ENCODE measurements around the gene ZMIZ1.

ZMIZ1 gene

DNA sequence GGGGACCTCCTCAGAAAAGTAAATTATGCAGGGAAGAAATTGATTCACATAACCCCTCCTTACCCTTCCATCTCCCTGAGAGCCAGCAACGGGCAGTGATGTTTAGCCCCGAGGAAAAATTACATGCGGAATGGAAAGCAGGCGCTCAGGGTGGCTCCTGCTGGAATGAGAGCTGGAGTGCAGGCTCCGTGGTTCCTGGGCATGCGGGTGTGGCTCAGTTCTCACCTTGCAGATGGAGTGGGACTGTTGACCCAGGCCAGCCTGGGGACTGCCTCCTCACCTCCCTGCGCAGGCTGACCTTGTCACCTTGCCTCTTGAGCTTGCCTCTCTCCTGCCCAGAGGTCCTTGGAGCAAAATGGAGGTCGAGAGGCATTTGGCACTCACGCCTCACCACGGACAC is 195.2 kb downstream of the ZMIZ1 start:
- TF ChIP-seq, protein P1, sequence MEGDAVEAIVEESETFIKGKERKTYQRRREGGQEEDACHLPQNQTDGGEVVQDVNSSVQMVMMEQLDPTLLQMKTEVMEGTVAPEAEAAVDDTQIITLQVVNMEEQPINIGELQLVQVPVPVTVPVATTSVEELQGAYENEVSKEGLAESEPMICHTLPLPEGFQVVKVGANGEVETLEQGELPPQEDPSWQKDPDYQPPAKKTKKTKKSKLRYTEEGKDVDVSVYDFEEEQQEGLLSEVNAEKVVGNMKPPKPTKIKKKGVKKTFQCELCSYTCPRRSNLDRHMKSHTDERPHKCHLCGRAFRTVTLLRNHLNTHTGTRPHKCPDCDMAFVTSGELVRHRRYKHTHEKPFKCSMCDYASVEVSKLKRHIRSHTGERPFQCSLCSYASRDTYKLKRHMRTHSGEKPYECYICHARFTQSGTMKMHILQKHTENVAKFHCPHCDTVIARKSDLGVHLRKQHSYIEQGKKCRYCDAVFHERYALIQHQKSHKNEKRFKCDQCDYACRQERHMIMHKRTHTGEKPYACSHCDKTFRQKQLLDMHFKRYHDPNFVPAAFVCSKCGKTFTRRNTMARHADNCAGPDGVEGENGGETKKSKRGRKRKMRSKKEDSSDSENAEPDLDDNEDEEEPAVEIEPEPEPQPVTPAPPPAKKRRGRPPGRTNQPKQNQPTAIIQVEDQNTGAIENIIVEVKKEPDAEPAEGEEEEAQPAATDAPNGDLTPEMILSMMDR (IDR thresholded peaks at IDR 0.05; ENCODE audit: insufficient read depth, low read length, poor library complexity, severe bottlenecking): no peak
- Histone ChIP-seq H3K36me3 (ENCODE audit: control insufficient read depth, insufficient read depth, low read length) (peaks cover 5% of the 10 kb centered on the region; the same call in 1 of the 2 replicates), H3K27me3 (replicated peaks; ENCODE audit: control insufficient read depth, insufficient read depth, low read length) (no peaks in the 10 kb centered on the region), H3K4me3 (replicated peaks; ENCODE audit: low read depth, low read length) (no peak overlapping the region)
- DNase-seq (ENCODE audit: extremely low read depth, insufficient read length): no peak

DNA sequence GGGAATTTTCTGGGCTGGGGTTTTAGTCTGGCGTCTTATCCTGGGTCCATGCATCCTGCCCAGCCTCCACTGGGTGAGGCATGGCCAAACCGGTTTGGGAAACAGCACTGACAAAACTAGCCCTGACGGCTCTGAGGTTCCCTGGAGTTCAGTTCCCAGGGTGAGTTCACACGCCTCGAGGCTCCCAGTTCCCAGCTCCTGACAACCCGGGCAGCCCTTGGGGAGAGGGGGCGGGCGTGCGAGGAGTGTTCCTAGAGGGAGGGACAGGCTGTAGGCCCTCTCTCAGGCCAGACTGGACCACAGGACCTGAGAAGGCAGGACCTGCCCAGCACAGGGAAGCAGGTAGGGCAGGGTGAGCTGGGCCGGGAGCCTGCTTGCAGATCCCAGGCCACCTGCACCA is 196.2 kb downstream of the ZMIZ1 start:
- DNase-seq (ENCODE audit: extremely low read depth, insufficient read length): no peak
- Histone ChIP-seq H3K4me3 (replicated peaks; ENCODE audit: low read depth, low read length) (no peak overlapping the region), H3K27me3 (replicated peaks; ENCODE audit: control insufficient read depth, insufficient read depth, low read length) (no peaks in the 10 kb centered on the region), H3K36me3 (ENCODE audit: control insufficient read depth, insufficient read depth, low read length) (peaks cover 5% of the 10 kb centered on the region; the same call in 1 of the 2 replicates)
- TF ChIP-seq, protein P1 (IDR thresholded peaks at IDR 0.05; ENCODE audit: insufficient read depth, low read length, poor library complexity, severe bottlenecking): no peak

DNA sequence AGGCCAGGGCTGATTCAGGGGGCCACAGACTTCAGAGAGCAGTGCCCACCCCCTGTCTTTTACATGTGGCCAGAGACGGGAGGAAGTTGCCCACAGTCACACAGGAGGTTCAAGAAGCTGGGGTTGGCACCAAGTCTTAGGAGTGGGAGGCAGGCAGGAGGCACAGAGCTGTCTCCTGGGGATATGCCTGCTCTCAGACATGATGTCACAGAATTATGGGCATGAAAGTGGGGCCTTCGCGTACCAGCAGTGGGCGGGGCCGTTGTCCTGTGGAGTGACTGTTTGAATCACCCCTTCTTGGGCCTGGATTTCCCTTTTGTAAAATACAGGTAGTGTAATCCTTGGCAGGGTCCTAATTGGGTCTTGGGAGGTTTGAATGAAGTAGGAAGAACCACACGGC is 197.3 kb downstream of the ZMIZ1 start:
- Histone ChIP-seq H3K4me3 (replicated peaks; ENCODE audit: low read depth, low read length) (peak overlapping the region; percentile 38), H3K27me3 (replicated peaks; ENCODE audit: control insufficient read depth, insufficient read depth, low read length) (no peaks in the 10 kb centered on the region), H3K36me3 (ENCODE audit: control insufficient read depth, insufficient read depth, low read length) (peaks cover 8% of the 10 kb centered on the region; the same call in 1 of the 2 replicates)
- TF ChIP-seq, protein P1 (IDR thresholded peaks at IDR 0.05; ENCODE audit: insufficient read depth, low read length, poor library complexity, severe bottlenecking): no peak
- DNase-seq (ENCODE audit: extremely low read depth, insufficient read length): no peak

DNA sequence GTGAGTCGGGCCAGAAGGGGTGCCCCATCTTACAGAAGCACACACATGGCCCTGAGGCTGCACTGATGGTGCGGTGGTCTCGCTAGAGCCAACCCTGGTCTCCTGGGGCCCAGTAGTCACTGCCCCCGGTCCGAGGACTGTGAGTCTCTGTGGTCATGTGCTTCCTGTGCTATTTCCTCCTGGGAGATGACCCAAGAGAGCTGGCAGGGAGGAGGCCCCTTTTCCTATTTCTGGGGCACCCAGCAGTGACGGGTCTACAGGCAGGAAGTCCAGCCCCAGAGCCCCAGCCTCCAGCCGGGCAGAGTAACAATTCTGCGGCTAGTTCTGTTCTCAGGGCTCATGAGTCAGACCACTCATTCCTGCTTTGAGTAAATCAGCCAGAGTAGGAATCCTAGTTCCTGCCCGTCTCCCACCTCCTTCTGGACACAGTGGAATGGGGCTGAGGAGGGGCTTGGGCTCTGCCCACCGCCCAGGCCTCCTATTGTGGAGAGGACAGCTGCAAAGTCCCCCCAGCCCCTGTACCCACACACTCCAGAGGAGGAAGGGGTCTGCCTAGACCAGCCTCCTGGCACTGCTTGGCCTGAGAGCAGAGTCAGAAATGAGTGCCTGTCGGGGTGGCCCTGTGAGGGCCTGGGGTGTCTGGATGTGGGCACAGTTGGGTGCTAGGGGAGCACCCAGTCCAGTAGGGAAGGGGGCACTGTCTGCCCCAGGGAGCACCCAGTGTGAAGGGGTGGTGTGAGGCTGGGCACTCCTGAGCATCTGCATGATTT is 198.0 kb downstream of the ZMIZ1 start:
- TF ChIP-seq, protein P1 (IDR thresholded peaks at IDR 0.05; ENCODE audit: insufficient read depth, low read length, poor library complexity, severe bottlenecking): no peak
- DNase-seq (ENCODE audit: extremely low read depth, insufficient read length): peak; percentile 81
- no peaks in the 10 kb centered on the region for H3K27me3 ChIP-seq (replicated peaks; ENCODE audit: control insufficient read depth, insufficient read depth, low read length)
- peaks cover 12% of the 10 kb centered on the region for H3K36me3 ChIP-seq (ENCODE audit: control insufficient read depth, insufficient read depth, low read length)
- peak overlapping the region; percentile 38 for H3K4me3 ChIP-seq (replicated peaks; ENCODE audit: low read depth, low read length)

DNA sequence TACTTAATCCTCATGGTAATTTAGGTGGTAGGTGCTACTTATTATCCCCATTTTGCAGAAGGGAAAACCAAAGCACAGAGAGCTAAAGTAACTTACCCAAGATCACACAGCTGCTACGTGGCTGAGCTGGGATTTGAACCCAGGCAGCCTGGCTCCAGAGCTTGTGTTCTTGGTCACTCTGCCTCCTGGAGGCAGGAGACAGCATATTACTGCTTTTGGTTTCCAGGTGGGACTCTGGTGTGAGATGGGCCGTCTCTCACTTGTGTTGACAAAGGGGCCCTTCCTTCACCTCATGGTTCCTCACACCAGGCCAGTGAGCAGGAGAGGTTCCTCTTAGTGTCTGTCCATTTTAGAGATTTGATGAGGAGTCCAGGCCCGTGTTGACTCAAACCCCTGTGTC is 198.7 kb downstream of the ZMIZ1 start:
- no peaks in the 10 kb centered on the region for H3K27me3 ChIP-seq (replicated peaks; ENCODE audit: control insufficient read depth, insufficient read depth, low read length)
- H3K36me3 ChIP-seq (ENCODE audit: control insufficient read depth, insufficient read depth, low read length): peaks cover 12% of the 10 kb centered on the region
- no peak overlapping the region for H3K4me3 ChIP-seq (replicated peaks; ENCODE audit: low read depth, low read length)
- no peak for DNase-seq (ENCODE audit: extremely low read depth, insufficient read length)
- TF ChIP-seq, protein P1 (IDR thresholded peaks at IDR 0.05; ENCODE audit: insufficient read depth, low read length, poor library complexity, severe bottlenecking): peak; percentile 49
